ENCODE results near the gene PLPP1.
"Not testable (repeated sequence)": the region's sequence is repeated elsewhere in the genome, so short reads cannot be mapped to it uniquely, and the experiment has no call there.

PLPP1 gene

DNA sequence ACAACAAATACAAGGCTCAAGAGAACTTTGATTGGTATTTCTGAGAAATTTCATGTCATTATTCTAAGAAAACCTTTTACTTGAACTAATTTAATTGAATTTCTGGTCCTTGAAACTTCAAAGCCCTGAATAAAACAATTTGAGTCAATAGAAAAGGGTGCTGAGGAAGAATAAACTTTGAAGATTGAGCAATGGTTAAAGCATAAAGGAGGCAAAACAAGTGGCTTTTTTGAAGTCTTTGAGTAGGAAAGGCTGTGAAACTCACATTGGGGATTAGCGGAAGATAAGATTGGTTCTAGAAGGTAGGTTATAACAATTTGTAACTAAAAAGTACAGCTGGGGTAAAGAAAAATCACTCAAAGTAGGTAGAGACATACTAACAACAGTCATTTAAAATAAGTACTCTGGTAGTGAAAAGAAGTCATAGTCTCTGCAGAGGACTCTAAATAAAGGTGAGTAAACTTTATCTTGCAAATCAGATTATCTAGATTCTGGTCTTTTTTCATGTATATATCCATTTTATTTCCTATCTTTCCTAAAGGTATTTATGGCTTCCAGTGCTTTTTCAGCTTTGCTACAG lies 6.4 kb upstream of the PLPP1 start:
- peak; percentile 44 for DNase-seq

DNA sequence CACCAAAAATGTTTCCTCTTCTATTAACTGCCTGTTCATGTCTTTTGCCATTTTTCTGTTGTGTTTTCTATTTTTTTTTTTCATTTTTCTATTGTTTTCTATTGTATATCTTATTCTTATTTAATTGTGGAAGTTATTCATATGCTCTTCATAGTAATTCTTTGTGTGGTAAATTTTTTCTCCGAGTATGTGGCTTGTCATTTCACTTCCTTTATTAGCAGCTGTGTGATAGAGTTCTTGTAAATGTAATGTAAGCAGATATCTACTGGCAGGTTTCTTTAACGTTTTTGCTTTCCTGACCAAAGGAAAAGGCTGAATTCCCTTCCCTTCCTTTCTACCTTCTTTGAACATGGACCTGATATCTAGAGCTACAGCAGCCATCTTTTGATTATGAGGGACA lies 5.8 kb upstream of the PLPP1 start:
- no peak for DNase-seq

DNA sequence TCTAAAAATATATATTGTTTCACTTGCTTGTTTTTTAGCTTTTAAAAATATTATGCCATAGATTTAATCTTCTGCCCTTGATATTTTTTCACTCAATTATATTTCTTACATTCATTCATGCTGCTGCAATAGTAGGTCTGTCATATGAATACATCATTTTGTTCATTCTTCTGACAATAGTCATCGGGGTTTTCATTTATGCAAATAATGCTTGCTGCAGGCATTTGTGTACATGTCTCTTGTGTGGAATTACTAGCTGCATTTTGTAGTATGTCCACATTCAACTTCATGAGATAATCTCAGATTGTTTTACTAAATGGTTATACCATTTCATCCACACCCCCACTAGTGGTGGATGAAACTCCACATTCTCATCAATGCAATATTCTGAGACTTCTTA lies 5.3 kb upstream of the PLPP1 start:
- DNase-seq = no peak

DNA sequence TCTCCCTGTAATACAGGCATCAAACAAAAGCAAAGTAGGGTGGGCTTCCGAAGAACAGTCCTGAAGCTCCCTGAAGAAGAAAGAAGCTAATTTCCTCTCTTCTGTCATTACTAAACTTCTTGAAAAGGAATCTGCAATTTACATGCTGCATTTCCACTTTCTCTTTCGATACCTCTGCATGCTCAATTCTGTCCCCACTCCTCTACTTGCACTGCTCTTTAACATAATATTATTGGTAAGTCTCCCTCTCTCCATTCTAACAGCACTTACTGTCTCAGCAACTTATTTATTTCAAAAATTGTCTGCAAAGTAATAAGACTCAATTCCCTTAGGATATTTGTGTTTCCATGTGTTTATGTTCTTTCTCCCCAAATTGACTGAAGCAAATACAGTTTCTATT lies 3.9 kb upstream of the PLPP1 start:
- peak; percentile 5 for DNase-seq

DNA sequence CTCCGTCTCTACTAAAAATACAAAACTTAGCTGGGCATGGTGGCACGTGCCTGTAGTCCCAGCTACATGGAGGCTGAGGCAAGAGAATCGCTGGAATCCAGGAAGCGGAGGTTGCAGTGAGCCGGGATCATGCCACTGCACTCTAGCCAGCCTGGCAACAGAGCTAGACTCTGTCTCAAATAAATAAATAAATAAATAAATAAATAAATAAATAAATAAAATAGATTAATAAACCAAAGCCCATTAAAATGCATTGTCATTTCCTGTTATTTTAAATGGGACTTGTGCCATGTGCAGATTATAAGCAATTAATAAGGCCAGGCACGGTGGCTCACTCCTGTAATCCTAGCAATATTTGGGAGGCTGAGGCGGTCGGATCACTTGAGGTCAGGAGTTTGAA lies 2.6 kb upstream of the PLPP1 start:
- not testable (repeated sequence) for DNase-seq

DNA sequence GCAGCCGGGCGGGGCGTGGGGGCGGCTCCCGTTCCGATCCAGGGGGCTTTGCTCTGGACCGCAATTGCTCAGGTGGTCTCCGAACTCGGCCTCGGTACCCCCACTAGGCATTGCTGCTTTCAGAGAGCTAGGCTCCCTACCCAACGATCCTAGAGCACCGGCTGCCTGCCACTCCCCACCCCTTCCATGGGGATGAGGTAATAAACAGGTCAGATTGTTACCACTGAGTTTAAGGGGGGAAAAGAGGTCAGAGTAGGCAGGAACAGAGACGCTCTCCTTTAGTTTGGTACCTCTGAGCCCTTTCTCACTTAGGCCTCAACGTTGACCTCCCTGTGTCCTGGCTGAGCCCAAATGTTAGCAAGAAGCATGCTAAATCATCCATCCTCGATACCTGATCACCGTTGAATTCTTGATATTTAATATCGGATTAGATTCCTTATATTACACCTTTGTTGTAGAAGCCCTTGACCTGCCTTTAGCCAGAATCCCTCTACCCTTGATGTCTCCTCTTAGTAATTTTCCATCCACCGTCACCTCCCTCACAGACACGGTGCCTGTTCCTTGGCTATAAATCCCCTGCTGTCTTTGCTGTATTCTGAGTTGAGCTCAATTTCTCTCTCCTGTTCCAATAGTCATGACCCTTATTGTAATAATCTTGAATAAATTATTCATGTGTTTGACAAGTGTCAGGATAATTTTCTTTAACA lies 588 bp upstream of the PLPP1 start:
- DNase-seq = no peak

DNA sequence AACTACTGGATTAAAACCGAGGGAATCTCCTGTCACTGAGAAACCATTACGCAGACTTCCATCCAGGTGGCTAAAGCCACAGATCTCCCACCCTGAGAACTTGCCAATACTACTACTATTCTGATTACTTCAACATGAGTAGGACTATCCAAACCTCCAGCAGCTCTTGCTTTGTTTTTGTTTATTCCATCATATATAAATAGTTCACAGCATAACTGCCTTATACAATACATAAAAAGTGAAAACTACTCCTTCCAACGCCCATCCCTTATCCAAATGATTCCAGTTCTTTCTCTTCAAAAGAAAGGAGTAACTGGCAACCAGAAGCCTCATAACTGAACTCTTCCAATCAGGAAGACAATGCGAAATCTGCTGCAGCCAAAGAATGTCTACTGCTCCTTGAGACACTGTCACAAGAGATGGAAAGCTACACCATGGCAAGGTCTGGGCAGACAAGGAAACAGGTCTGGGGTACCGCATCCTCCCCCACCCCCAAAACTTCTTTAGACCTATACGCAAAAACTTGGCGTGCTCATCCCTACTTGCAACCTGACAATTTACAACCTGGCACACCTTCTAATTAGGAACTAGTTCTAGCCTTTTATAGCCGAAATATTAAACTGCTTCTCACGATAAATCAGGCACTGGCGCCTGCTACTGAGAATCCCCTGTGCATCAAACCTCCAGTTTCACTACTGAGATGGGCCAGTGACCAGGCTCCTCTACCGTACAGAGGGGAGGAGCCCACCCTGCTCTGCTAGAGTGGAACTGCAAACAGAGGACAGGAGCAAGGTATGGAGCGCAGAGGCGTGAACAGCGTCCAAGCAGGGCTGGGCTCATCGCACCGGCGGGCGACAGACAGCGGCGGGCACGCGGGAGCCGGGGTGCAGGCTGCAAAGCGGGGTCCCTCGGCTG lies 986 bp downstream of the PLPP1 start:
- DNase-seq = no peak

DNA sequence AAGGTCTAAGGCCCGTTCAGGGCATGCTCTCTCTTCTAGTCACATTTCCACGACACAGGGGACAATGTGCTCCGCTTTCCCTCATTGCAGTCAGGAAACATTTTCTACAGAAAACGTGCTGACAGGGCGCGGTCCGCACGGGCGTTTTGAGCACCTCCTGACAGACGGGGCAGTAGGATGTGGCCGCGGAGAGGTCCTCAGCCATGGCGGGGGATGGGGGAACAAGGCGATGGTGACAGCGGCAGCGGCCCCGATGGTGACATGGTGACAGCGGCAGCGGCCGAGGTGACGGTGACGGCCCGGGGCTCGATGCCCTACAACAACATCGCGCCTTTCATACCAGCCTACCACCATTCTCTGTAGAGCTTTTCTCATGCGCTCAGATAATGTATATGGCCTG lies 4.1 kb downstream of the PLPP1 start:
- no peak for DNase-seq

DNA sequence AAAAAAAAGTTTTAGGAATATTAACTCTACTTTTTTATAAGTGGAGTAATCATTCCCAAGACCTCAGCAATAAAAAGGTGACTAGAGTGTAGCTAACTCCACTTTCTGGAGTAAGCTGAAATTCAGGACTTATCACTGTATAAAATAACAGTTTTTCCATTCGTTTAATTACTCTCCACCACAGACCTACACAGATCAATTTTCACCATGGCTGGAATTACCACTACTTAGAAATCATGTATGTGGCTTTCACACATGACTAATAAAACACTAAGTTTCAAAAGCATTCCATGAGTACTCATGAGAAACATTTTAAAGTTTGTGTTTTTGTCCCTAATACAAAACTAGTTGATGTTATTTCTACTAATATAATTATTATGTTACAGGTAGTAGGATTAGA lies 9.9 kb downstream of the PLPP1 start:
- no peak for DNase-seq

DNA sequence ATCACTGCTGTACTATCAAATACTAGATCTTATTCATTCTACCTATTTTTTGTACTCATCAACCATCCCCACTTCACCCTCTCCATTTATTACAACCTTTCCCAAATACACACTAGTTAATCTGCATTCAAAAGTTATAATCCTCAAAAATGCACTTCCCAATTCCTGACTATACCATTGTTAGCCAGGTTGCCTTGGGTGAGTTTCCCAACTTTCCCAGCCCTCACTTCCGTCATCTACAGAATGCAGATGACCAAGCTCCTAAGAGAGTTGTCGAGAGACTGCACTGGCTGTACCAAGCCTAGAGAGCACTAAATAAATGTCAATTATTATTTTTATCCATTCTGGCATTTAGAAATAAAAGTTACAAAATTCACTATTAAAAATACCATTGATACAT lies 11.5 kb downstream of the PLPP1 start:
- DNase-seq = no peak

DNA sequence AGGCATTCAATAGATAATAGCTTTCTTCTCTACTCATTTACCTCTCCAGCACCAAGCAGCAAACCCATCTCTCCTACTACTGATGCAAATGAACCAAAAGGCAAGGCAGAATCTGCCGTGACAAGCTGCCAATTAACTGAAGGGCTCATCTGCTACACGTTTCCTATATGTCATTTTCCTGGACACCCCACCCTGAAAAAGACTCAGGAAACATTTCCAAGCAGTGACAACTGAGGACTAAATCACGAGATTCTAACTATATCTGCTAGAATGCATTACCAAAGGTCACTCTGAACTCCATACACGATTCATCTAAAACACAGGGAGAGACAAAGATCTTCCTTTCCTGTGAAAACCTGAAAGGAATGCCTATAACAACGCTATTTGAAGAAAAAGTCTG lies 12.9 kb downstream of the PLPP1 start:
- DNase-seq = no peak

DNA sequence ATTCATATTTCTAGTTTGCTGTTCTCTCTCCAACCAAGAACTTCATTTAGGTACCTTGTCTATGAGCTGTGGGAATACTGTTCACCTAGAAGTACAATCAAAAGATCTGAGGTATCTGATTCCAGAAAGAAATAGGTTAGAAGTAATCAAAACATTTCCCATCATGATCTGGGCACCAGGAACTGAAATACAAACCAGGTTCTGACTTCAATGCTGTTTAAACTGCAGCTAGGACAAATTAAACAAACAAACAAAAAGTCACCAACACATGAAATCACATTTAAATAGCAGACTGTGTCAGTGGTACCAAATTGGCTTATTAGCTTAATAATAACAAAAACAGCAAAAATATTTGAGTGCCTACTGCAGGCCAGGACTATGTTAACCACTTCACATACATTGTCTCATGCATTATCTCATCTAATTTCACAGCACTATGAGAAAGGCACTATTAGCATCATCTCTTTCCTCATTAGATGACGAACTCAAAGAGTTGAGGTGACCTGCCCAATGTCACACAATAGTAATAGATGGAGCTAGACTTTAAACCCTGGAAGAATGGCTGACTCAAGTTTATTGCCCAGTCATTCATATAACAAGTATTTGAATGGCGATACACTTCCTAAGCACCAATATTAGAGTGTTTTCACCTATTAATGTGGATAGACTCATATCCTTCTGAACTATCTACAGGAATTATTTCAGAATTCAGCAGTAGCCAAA lies 14.5 kb downstream of the PLPP1 start:
- DNase-seq = no peak

DNA sequence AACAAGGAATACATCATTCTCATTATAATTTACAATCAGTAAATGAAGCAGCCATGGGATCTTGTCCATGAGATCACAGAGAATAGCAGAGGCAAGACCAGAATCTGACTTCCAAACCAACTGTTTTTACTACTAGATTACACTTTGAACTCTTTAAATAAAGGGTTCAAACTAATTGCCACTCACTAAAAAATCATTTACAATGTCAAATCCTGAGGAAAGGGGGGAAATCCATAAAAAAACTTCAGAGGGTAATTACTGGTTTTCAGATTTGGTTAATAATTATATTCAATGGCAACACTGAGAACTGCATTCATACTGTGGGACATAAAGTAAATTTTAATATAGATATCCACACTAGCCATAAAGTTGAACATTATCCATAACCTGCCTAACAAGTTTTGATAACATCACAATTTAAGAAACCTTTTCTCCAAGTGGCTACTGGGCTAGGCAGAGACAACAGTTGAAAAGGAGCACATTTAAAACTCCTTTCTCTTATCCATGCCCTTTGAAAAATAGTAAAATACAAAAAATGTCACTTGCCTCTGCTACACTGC lies 15.9 kb downstream of the PLPP1 start:
- no peak for DNase-seq

DNA sequence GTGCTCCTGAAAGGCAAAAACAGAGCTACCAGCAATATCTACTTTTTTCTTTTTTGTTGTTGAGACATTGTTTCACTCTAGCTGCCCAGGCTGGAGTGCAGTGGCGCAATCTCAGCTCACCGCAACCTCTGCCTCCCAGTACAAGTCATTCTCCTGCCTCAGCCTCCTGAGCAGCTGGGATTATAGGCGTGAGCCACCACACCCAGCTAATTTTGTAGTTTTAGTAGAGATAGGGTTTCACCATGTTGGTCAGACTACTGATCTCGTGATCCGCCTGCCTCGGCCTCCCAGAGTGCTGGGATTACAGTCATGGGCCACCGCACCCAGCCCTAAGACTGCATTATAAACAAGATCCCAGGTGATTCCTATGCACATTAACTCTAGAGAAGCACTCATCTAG lies 17.0 kb downstream of the PLPP1 start:
- no peak for DNase-seq

DNA sequence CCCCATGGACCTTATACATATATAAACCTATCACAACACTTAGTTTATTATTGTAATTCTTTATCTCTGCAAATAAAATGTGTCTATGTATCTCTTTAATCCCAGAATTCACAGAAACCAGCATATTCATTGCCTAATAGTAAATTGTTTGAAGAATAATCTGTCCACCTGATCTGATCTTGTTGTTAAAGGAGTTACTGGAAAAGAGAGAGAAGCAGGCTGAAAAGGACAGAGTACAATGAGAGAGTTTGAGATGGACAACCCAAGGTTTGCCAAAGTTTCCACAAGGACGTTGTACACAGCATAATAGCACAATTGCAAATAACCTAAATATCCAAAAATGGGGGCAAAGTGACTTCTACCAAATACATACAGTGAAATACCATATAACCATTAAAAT lies 23.8 kb downstream of the PLPP1 start:
- no peak for DNase-seq

DNA sequence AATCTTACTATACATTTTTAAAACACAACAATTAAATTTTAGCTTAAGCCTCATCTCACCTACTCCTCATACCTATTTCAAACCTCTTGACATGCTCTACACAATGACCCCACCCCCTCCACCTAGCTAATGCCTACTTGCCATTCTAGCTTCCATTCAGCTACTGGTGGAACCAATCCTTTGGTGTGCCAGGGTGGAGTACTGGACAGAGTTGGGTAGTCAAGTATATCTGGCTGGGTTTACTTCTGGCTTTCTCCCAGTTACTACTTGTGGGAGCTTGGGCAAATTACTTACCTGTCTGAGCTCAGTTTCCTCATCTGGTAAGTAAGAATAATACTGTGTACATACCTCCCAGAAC lies 24.3 kb downstream of the PLPP1 start:
- no peak for DNase-seq

DNA sequence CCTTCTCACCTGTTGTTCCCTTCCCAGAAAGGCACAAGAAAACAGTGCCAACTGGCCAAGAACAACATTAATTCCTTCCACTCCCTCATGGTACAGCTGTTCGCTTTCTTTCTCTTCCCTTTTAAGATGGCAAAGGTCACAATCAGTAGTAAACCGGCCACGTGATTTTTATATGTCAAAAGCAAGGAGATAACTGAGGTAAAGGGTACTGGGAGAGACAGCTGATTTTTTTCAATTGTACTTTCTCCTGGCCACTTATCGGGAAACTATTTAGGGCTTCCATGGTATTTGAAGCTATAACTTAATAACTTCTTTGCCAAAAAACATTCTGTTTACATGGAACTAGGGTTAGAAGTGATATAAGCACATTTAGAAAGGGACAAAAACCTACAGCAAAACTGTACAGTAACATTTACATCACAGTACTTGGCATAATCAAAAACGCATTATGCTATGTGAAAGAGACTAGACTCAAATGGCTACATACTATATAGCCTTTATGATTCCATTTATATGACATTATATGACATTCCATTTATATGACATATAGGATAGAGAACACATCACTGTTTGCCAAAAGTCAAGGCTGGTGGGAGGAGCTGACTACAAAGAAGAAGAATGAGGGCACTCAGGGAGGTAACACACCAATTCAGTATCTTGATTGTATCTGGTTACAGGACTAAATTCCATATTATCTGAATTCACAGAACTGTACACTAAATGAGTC lies 24.8 kb downstream of the PLPP1 start:
- no peak for DNase-seq

DNA sequence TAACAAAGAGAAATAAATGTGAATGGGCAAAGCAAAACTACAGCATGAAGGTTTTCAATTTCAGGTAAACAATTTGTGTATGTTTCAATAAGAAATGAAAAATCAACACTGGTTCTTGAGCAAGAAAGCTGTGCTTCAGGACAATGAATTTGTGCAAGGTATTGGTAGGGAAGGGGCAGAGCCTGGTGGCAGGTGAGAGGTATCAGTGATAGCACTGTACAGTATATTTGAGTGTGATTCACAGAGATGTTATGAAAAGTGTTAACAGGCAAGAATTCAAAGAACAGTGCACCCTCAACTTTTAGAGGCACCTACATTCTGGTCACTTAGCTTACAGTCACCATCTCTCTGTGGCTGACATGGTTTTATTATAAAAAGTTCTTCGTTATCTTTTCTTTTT lies 25.7 kb downstream of the PLPP1 start:
- DNase-seq = no peak

DNA sequence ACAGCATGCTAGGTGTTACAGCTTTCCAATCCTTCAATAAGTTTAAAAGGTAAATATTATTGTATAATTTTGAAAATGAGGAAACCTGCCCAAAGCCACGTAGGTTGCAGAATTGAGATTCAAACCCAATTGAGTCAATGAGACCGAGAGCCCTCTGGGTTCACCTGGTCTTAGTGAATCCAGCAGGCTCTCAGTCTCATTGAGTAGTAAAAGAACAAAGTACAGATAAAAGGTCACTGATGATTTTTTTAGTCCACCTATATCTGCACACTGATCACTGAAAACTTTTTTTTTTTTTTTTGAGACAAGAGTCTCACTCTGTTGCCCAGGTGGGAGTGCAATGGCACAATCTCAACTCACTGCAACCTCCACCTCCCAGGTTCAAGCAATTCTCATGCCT lies 27.2 kb downstream of the PLPP1 start:
- no peak for DNase-seq

DNA sequence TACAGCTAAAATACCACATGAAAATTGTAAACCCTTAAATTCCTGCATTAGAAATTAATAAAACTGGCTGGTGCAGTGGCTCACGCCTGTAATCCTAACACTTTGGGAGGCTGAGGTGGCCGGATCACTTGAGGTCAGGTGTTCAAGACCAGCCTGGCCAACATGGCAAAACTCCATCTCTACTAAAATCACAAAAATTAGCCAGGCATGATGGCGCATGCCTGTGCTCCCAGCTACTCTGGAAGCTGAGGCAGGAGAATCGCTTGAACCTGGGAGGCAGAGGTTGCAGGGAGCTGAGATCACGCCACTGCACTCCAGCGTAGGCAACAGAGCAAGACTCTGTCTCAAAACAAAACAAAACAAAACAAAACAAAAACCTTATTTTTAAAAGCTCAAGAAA lies 29.1 kb downstream of the PLPP1 start:
- DNase-seq = not testable (repeated sequence)

DNA sequence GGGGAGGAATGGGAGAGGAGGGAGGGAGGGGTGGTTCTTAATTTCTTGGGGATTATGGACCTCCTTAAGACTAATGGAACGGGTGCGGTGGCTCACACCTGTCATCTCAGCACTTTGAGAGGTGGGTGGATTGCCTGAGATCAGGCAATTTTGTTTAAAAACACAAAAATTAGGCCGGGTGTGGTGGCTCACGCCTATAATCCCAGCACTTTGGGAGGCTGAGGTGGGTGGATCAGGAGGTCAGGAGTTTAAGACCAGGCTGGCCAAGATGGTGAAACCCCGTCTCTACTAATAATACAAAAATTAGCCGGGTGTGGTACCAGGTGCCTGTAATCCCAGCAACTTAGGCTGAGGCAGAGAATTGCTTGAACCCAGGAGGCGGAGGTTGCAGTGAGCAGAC lies 30.8 kb downstream of the PLPP1 start:
- DNase-seq = not testable (repeated sequence)

DNA sequence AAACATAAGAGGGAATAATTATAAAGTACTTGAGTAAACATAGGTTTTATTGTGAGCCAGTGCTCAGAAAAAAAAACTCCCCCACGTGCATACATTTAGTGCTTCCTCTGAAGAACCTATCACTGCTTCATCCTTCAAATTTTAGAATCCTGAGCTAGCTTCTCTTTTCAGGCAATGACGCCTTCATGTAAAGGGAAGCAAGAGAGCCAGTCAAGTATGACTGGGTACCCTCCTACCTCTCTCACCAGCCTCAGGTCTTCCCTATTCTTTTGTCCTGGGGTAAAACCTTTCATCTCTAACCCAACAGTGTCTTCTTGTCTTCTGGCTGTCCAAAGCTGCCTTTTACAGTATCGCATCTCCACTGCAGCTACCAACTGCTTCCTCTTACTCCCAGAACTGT lies 32.0 kb downstream of the PLPP1 start:
- no peak for DNase-seq

DNA sequence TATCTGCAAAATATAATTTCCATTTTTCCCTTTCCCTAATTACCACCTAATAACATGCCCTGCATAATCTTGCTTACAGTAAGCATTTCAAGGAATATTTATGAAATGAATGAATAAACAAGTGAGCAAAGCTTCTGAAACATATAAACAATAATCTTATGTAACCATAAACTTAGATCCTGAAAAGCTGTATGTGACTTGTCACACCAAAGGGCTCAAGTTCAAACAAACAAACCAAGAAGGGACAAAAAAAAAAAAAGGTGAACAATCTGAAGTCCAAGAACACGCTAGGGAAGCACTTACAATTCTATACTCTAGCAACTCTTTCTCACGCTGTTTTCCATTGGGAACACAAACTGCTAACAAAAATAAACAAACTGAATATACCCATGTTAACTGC lies 36.3 kb downstream of the PLPP1 start:
- no peak for DNase-seq

Measured in CD4-positive, alpha-beta T cell treated with Interleukin-4 for 4 hours (primary cell).